Vagina (tissue), 2 donors: ENCODE data around the gene ROR2. TPM values are rescaled to one million over a fixed set of nuclear protein-coding genes. Genes with fewer than 3 reads are reported as not detected.

Source experiments
- DNase-seq, 2 donors: peaks; one replicate each; pipeline ENCODE4 v3.0.0-alpha.2; 2017; ENCODE audit errors: extremely low spot score in 2 of 2
- H3K27ac ChIP-seq: fragments of 200-600 bp; sonication (generic); one replicate; pipeline ENCODE4 v1.5.1; 2019
- H3K27me3 ChIP-seq: fragments of 200-600 bp; sonication (generic); one replicate; pipeline ENCODE4 v1.5.1; 2019
- H3K36me3 ChIP-seq, 2 donors: fragments of 200-600 bp; sonication (generic); one replicate each; pipeline ENCODE4 v1.5.1; 2017 to 2019
- H3K4me1 ChIP-seq: fragments of 200-600 bp; sonication (generic); one replicate; pipeline ENCODE4 v1.5.1; 2019
- H3K4me3 ChIP-seq, 2 donors: fragments of 200-600 bp; sonication (generic); 1 replicate in 1 of 2; 2 replicates in 1 of 2; pipeline ENCODE4 v1.5.1; 2016 to 2019
- H3K9me3 ChIP-seq: fragments of 200-600 bp; sonication (generic); one replicate; pipeline ENCODE4 v1.5.1; 2019
- POLR2A ChIP-seq, 2 donors: fragments of 450-650 bp; IDR thresholded peaks; one replicate each; pipeline ENCODE4 v1.6.1; 2017; ENCODE audit warnings: antibody characterized with exemption in 2 of 2, mild to moderate bottlenecking in 2 of 2, moderate library complexity in 2 of 2
- POLR2AphosphoS5 ChIP-seq, 2 donors: sonication (generic); formaldehyde crosslinking; IDR thresholded peaks; one replicate each; pipeline ENCODE4 v1.9.0; 2017; ENCODE audit warnings: antibody characterized with exemption in 2 of 2, mild to moderate bottlenecking in 2 of 2, low read depth in 1 of 2; ENCODE audit not compliant: insufficient read depth in 1 of 2
- intact Hi-C: fragments of 100-400 bp; cut with DNase I; formaldehyde crosslinking; loops from one replicate; pipeline ENCODE4 v1.15.1; 2023
- total RNA-seq: library from RNA; depleted of rRNA; stranded (reverse); fragments of >200 nt; gene quantifications from one replicate; pipeline ENCODE4 v1.2.3, GENCODE V29; 2016
- TF ChIP-seq, protein P1 (sequence below), 3 experiments: fragments of 450-650 bp in 2 of 3; fragments of 200-600 bp in 1 of 3; sonication (generic) in 1 of 3; IDR thresholded peaks; one replicate each; pipeline ENCODE4 v1.5.1; 2017 to 2019; ENCODE audit warnings: antibody characterized with exemption in 3 of 3, mild to moderate bottlenecking in 2 of 3, moderate library complexity in 2 of 3

The ROR2 gene
- total RNA-seq, 1 donor from 2014 or later = 22.3 TPM

DNA sequence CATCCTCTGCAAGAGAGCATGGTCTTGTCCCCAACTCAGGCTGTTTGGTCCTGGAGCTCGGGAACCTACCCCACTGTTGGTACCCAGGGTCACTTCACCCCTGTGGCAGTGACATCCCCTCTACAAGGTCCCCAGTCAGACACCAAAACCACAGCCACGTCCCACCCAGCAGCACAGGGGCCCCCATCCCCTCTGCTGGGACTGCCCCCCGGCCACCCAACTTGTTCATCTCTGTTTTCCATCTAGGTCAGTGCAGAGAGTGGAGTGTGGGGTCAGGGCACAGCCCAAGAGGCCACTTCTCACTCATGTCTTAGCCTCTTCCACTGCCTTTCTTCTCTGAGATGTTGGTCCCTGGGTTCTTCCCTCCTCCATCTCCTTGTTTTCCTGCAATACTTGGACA is 292.5 kb downstream of the ROR2 start:
- no peaks in the 10 kb centered on the region for H3K4me1 ChIP-seq
- no peak for DNase-seq
- no peaks in the 10 kb centered on the region for H3K36me3 ChIP-seq
- no peak for TF ChIP-seq POLR2A (IDR thresholded peaks at IDR 0.05)
- TF ChIP-seq, protein P1, sequence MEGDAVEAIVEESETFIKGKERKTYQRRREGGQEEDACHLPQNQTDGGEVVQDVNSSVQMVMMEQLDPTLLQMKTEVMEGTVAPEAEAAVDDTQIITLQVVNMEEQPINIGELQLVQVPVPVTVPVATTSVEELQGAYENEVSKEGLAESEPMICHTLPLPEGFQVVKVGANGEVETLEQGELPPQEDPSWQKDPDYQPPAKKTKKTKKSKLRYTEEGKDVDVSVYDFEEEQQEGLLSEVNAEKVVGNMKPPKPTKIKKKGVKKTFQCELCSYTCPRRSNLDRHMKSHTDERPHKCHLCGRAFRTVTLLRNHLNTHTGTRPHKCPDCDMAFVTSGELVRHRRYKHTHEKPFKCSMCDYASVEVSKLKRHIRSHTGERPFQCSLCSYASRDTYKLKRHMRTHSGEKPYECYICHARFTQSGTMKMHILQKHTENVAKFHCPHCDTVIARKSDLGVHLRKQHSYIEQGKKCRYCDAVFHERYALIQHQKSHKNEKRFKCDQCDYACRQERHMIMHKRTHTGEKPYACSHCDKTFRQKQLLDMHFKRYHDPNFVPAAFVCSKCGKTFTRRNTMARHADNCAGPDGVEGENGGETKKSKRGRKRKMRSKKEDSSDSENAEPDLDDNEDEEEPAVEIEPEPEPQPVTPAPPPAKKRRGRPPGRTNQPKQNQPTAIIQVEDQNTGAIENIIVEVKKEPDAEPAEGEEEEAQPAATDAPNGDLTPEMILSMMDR (IDR thresholded peaks at IDR 0.05) = no peak
- no peak for TF ChIP-seq POLR2AphosphoS5 (IDR thresholded peaks at IDR 0.05; ENCODE audit: insufficient read depth in 1 of 2, low read depth in 1 of 2)
- no peak overlapping the region for H3K27ac ChIP-seq
- intact Hi-C loops = no loop called here
- H3K4me3 ChIP-seq = no peak overlapping the region
- no peaks in the 10 kb centered on the region for H3K27me3 ChIP-seq
- no peaks in the 10 kb centered on the region for H3K9me3 ChIP-seq

DNA sequence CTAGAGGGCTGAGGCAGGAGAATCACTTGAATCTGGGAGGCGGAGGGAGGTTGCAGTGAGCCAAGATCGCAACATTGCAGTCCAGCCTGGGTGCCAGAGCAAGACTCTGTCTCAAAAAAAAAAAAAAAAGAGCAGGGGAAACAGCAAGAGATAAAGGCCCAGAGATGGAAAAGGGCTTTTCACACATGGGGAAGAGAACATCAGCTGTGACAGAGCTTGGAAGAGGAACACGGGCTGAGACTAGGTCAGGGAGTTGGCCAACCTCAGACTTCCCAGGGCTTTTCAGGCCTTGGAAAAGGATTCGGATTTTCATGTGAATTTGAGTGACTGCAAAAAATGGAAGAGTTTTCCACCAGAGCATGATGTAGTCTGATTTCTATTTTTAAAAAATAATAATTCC is 294.4 kb downstream of the ROR2 start:
- no peak for DNase-seq
- no peaks in the 10 kb centered on the region for H3K27me3 ChIP-seq
- H3K27ac ChIP-seq = no peak overlapping the region
- H3K4me3 ChIP-seq = no peak overlapping the region
- intact Hi-C loops = no loop called here
- no peak for TF ChIP-seq POLR2A (IDR thresholded peaks at IDR 0.05)
- TF ChIP-seq, protein P1 (IDR thresholded peaks at IDR 0.05) = no peak
- no peak for TF ChIP-seq POLR2AphosphoS5 (IDR thresholded peaks at IDR 0.05; ENCODE audit: insufficient read depth in 1 of 2, low read depth in 1 of 2)
- H3K36me3 ChIP-seq = no peaks in the 10 kb centered on the region
- H3K9me3 ChIP-seq = no peaks in the 10 kb centered on the region
- H3K4me1 ChIP-seq = no peaks in the 10 kb centered on the region

DNA sequence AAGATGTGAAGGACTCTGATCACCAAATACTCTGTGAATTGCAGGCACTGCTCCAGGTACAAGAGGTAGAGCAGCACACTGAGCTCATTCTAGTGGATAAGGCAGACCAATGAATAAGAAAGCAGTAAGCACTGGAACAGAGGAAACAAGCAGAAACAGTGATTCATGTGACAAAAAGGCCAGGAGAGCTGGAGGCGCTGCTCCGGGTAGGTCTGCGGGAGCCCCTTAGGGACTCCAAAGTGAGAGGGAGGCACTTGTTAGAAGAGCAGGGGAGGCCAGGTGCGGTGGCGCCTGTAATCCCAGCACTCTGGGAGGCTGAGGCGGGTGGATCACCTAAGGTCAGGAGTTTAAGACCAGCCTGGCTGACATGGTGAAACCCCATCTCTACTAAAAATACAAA is 294.8 kb downstream of the ROR2 start:
- Histone ChIP-seq H3K27me3 (no peaks in the 10 kb centered on the region), H3K4me1 (no peaks in the 10 kb centered on the region), H3K27ac (no peak overlapping the region), H3K36me3 (no peaks in the 10 kb centered on the region), H3K4me3 (no peak overlapping the region), H3K9me3 (no peaks in the 10 kb centered on the region)
- TF ChIP-seq POLR2A (IDR thresholded peaks at IDR 0.05) = no peak
- TF ChIP-seq POLR2AphosphoS5 (IDR thresholded peaks at IDR 0.05; ENCODE audit: insufficient read depth in 1 of 2, low read depth in 1 of 2) = no peak
- TF ChIP-seq, protein P1 (IDR thresholded peaks at IDR 0.05) = no peak
- DNase-seq = no peak
- intact Hi-C loops = no loop called here

DNA sequence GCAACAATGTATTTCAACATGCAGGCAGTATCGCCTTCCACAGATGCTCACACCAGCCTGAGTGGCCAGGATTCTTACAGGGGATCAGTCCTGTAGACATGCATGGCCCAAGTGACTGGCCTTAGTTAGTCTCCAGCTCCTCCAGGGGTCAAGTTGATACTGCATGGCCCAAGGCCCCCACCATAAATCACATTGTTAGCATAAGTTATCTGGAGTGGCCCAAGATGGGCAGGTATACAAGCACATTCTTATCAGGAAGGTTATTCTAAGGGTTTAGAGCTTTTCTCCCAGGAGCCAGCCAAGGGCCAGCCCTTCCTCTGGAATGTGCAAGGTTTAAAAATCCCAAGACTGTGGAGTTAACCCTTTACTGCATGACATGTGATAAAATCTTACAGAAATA is 295.5 kb downstream of the ROR2 start:
- Histone ChIP-seq H3K4me1 (no peaks in the 10 kb centered on the region), H3K36me3 (no peaks in the 10 kb centered on the region), H3K27me3 (no peaks in the 10 kb centered on the region), H3K27ac (no peak overlapping the region), H3K4me3 (no peak overlapping the region), H3K9me3 (no peaks in the 10 kb centered on the region)
- no peak for DNase-seq
- TF ChIP-seq POLR2AphosphoS5 (IDR thresholded peaks at IDR 0.05; ENCODE audit: insufficient read depth in 1 of 2, low read depth in 1 of 2) (no peak), POLR2A (IDR thresholded peaks at IDR 0.05) (no peak)
- TF ChIP-seq, protein P1 (IDR thresholded peaks at IDR 0.05) = no peak
- intact Hi-C loops = no loop called here

- H3K4me3 ChIP-seq = no peak overlapping the region
- no peaks in the 10 kb centered on the region for H3K4me1 ChIP-seq
- intact Hi-C loops = no loop called here
- H3K27ac ChIP-seq = no peak overlapping the region
- H3K9me3 ChIP-seq = no peaks in the 10 kb centered on the region
- TF ChIP-seq POLR2A (IDR thresholded peaks at IDR 0.05) (no peak), POLR2AphosphoS5 (IDR thresholded peaks at IDR 0.05; ENCODE audit: insufficient read depth in 1 of 2, low read depth in 1 of 2) (no peak)
- TF ChIP-seq, protein P1 (IDR thresholded peaks at IDR 0.05) = no peak
- no peak for DNase-seq
- H3K36me3 ChIP-seq = no peaks in the 10 kb centered on the region
- no peaks in the 10 kb centered on the region for H3K27me3 ChIP-seq
These were observed 302.7 kb downstream of the ROR2 start for GRCh38 chr9:91647371-91647770.
